ENCODE results near the gene PTN.
"Not testable (repeated sequence)": the region's sequence is repeated elsewhere in the genome, so short reads cannot be mapped to it uniquely, and the experiment has no call there.

The PTN gene

DNA sequence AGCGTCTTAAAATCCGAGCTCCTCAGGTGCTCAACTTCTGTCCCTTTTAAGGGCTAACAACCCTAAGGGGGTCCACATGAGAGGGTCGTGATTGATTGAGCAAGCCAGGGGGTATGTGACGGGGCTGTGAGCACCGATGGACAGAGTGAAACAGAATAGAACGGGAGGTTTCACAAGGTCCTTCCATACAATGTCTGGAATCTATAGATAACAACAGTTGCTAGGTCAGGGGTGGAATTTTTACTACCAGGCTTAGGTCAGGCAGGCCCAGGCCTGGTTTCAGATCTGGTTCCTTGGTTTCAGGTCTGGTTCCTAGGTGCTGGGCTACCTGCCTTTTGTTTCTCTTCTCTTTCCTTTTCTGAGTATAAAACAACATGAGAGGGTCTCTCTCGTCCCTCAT lies 80.9 kb downstream of the PTN start:
- no peak for DNase-seq

DNA sequence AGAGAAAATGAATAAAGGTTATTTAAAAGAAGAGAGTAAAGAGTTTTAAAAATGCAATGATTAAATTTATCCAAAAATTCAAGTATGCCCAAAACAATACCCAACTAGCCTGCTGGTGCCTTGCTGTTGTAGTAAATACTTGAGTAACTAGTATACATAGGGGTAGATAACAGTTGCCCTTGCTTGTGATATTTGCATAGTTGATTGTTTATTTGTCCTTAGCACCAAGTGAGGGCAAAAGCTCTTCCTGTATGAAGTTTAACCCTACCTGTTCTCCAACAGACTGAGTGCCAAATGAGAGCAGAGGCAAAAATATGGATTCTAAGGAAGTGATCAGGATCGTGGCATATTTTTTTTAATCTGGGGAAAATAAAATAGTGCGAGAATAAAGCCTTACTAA lies 85.0 kb downstream of the PTN start:
- peak; percentile 79 for DNase-seq

DNA sequence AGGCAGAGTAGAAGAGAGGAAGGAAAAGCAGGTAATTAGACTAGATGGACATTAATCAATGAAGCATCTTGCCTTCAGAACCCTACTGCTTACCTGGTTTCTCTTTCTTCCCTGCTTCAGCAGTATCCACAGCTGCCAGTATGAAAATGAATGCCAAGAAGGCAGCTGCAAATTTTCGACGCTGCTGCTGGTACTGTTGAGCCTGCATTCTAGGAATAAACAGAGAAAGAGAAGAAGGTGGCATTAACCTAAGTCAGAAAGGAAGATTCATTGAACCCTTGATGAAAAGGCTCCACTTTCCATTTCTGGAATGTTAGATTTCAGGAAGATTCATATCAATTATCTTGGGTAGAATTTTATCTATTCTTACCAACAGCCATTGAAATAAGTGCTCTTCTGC lies 88.8 kb downstream of the PTN start:
- DNase-seq: no peak

DNA sequence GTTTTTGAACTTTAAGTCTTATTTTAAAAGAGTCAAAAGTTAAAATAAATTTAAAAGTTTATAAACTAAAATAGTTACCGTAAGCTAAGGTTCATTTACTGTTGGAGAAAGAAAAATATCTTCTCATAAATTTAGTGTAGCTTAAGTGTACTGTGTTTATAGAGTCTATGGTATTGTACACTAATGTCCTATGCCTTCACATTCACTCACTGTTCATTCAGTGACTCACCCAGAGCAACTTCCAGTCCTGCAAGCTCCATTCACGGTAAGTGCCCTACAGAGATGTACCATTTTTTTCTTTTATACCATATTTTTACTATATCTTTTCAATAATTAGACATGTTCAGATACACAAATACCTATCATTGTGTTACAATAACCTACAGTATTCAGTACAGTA lies 97.6 kb downstream of the PTN start:
- no peak for DNase-seq

DNA sequence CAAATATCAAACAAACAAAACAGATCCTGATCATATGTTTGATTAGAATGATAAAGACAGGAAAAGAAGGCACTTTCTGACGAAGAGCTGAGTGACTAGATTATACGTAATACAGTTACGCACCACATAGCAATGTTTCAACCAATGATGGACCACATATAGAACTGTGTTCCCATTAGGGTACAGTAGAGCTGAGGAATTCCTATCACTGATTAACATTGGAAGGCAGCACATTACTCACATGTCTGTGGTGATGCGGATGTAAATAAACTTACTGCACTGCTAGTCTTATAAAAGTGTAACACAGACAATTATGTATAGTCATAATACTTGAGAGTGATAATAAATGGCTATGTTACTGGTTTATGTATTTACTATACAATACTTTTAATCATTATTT lies 98.3 kb downstream of the PTN start:
- DNase-seq: no peak

DNA sequence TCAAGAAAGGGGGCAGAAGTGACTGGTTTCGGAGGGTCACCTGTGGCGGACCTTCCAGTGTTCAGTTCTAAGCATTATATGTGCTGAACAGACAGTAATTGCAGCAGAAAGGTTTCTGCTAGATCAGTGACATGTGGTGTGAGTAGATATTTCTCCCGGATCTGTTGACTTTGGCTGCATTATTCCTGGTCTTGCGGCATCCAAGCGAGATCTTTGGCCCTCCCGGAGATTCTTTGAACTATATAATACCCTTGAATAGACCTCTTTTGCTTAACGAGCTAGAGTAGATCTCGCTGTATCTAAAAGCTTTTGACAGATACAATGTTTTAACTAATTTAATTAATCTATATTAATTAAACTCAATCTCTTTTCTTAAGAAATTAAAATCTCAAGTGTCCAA lies 99.8 kb downstream of the PTN start:
- no peak for DNase-seq

DNA sequence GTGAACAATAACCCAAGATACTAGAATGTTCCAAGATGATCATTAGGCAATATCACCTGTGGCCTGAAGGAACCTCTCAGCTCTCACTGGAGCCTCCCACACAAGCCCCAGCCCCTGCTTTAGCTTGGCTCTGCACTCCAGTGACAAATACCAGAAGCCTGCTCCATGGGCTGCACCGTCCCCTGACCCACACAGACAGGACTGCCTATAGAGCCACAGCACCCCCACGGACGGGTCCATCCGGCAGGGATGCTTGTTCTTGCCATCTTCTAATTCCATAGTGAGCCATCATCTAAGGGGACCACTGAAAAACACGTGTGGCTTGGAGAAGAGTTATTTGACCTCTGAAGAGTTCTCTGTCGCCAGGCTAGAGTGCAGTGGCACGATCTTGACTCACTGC lies 100.9 kb downstream of the PTN start:
- no peak for DNase-seq

DNA sequence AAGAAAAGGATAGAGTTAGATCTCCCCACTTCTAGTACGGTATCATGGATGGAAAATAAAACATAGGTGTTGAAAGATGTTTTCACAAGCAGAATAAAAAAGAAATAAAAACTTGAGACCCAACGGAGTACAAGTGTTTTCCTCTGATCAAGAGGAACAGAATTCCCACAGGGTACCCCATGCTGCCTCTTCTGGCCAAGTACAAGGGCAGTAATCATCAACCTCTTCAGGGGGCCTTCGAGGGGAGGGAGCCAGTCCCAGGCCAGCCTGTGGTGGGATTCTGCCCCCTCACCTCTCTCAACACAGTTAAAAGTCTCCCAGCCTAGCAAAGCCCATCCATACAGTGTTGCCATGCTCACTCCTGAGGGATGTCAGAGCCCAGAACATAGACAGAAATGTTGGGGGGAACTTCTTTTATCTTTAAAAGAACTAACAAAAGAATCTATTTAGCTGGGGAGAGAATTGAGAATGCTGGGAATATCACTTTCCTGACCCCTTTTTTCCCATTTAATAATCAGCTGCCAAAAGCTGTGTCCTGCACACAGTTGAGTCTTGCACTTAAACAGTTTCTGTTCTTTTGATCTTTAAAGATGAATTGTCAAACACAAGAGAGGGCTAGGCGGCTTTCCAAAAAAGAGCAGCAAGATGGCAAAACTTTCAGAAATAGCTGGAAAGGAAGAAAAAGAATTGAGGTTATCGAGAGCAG lies 101.7 kb downstream of the PTN start:
- no peak for DNase-seq

DNA sequence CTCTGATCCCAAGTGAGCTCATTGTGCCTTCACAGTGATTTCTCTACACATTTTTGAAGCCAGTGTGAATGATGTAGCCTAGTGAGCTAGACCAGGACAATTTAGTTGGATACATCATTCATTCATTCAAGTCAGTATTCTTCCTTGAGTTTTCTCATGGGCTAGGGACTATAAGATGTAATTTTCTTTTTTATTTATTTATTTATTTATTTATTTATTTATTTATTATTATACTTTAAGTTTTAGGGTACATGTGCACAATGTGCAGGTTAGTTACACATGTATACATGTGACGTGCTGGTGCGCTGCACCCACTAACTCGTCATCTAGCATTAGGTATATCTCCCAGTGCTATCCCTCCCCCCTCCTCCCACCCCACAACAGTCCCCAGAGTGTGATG lies 104.3 kb downstream of the PTN start:
- not testable (repeated sequence) for DNase-seq

DNA sequence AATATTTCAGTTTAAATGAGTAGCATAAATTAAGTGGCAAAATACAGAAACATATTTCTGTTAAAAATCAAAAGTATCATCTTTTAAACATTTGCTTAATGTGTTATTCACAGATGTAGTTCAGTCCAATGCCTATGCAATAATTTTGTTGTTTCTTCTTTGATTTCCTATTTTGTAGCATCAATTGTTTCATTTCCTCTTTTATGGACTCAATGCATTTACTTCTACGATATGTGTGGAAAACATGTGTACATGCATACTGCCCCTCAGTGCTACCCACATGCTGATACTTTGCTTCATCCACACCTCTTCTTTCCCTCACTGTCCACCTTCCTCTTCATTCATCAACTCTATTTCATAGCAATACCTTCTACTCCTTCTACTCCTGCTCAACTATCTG lies 108.1 kb downstream of the PTN start:
- DNase-seq: no peak

DNA sequence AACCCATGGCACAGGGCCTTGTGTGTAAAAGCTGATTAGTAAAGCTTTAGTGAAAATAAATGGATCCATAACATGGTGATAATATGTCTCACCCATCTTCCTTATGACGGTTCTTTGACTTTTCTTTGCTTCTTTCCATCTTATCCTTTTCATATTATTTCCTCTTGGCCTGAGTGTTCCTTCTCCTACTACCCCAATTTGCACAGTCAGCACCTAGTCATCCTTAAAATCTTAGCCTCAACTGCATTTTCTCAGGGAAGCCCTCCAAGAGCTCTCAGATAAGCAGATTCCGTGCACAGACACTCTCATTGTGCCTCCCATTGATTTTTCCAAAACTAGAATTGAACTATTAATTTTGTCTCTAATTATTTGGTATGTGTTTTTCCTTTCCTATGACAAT lies 112.4 kb downstream of the PTN start:
- DNase-seq: no peak

DNA sequence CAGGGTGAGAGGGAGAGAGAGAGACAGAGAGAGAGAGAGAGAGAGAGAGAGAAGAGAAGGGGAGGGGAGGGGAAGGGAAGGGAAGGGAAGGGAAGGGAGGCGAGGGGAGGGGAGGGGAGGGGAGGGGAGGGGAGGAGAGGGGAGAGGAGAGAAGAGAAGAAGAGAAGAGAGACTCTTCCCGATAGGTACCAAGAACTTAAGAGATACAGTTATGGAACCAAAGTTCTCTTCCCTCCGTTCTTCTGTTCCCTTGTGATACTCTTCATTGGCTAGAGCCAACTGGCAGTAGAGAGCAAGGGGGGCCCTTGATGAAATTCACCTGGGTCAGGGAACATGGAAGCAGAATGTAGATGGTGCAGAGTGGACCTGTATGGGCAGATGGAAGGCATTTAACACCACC lies 122.1 kb downstream of the PTN start:
- DNase-seq: no peak

DNA sequence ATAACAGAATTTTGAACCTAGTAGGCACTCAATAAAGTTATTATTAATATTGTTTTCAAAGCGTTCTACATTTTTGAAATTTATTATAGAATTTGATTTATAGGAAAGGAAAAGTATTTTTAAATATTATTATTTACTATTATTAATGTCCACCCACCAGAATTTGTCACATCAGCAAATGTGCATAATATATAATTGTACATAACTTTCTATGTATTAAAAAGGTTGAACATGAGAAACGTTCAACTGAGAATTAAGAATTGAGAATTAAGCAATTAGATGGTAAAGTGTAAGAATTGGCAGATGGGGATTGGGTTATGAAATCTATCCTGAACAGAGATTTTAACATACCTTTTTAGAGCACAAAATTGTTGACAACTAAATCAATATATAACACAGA lies 129.8 kb downstream of the PTN start:
- DNase-seq: no peak

DNA sequence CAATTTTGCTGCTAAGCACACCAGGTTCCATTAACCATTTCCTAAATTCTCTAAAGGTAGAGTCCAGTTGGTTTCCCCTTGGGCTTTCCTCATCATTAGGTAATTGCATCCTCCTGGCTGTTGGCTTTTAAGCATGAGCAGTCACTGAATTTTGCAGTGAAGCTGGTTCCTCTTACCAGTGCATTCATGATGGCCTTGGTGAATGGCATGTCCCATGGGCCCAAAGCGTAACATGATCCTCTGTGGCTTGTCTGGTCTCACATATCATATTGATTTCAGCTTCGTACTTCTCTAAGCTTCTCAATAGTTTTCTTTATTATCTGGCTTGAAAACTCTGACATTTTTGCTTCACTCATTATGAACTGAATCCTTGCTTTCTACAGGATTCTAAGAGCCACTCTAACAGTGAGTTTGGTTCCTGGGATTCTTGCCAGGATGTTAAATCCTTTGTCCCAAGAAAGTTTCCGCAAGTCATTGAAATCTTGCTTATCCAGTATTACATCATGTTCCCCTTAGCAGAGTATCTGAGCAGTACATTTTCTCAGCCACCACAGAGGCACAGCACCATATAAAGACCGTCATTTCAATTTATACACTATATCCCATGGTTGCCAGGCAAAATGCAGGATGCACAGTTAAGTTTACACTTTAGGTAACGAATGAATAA lies 134.2 kb downstream of the PTN start:
- no peak for DNase-seq

DNA sequence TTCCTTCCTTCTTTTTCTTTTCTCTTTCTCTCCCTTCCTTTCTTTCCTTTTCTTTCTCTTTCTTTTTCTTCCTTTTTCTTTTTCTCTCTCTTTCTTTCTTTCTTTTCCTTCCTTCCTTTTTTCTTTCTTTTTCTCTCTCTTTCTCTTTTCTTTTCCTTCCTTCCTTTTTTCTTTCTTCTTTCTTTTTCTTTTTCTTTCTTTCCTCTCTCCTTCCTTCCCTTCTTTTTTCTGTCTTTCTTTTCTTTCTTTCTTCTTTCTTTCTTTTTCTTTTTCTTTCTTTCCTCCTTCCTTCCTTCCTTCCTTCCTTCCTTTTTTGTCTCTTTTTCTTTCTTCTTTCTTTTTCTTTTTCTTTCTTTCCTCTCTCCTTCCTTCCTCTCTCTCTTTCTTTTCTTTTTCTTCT lies 136.8 kb downstream of the PTN start:
- no peak for DNase-seq

DNA sequence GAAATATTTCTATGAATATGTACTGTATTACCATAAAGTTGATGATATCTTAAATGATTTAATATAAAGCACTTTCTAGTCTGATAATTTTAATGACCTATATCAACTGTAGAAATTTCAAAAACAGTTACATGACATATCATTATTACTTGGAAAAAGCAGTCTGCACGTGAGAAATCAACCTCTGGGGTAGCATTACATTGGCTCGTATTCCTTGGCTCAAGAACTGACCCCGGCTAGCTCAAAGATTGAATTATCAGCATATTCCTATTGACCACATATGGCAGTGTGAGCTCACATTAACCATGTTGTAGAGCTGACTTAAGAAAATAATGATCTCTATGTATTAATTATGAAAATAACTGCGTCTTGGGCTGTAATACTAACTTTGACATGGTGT lies 139.3 kb downstream of the PTN start:
- DNase-seq: no peak

DNA sequence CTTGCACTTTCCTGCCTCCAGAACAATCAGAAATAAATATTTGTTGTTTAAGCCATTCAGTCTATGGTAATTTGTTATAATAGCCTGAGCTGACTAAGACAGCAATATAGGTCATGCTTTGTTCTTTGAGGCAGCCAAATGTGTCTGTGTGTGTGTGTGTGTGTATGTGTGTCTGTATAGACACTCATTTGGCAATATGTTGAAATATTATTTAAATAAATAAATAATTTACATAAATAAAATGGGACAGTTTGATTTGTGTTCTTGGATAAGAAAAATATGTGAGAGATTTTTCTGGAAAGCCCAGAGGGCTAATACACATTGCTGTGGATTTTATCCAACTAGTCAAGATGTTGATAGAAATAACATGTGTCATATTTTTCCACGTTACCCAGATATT lies 140.2 kb downstream of the PTN start:
- DNase-seq: no peak

DNA sequence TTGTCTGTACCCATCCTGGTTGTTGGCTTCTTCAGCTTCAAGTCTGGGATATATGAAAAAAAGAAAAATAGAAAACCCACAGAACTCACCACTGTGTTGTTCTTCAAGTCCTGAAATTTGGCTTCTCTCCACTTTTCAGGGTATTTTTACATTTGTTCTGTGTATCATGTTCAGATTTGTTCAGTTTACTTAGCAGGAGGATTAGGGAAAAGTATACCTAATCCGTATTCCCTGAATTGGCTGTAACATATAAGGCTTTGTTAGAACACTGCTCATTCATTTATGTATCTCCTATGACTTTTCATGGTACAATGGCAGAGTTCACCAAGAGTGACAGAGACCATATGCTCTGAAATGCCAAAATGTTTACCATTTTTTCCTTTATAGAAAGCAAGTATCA lies 146.9 kb downstream of the PTN start:
- DNase-seq: no peak

DNA sequence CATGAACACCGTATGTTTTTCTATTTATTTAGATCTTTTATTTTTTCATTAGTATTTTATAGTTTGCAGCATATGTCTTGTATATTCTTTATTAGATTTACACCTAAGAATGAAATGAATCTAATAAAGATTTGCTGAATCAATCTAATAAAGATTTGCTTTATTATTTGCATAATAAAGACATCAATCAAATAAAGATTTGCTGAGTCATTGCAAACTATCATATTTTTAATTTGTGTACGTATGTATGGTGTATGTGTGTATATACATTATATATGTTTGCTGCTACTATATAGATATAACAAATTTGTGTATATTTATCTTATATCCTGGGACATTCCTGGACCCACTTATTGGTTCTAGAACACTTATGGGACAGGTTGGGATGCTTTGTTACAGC lies 147.5 kb downstream of the PTN start:
- no peak for DNase-seq

DNA sequence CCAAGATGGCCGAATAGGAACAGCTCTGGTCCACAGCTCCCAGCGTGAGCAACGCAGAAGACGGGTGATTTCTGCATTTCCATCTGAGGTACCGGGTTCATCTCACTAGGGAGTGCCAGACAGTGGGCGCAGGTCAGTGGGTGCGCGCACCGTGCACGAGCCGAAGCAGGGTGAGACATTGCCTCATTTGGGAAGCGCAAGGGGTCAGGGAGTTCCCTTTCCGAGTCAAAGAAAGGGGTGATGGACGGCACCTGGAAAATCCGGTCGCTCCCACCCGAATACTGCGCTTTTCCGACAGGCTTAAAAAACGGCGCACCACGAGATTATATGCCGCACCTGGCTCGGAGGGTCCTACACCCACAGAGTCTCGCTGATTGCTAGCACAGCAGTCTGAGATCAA lies 161.9 kb downstream of the PTN start:
- DNase-seq: peak; percentile 65
